GM12878 (cell line): ENCODE data around the gene ANKRD40CL. TPM values are rescaled to one million over a fixed set of nuclear protein-coding genes. Genes with fewer than 3 reads are reported as not detected.

Source experiments
- ATAC-seq: fragments of 200-7000 bp; cut with Tn5 transposase; 3 replicates; pipeline ENCODE4 v1.9.1; 2020; ENCODE audit warnings: mild to moderate bottlenecking, moderate library complexity
- BruUV-seq: library from RNA; stranded (reverse); fragments of 400-500 nt; replicated peaks from 2 replicates; lab custom pipeline; 2021; lab: Mats Ljungman, UMichigan
- CTCF ChIA-PET: fragments of 300-600 bp; sonication (Branson Sonifier 250); formaldehyde crosslinking; extraction: SDS; loops from one replicate; lab custom pipeline; 2021; ENCODE audit warnings: inconsistent platforms; lab: Yijun Ruan, JAX
- POLR2A ChIA-PET: fragments of 350-600 bp; formaldehyde crosslinking; extraction: SDS; loops from one replicate; lab custom pipeline; 2021; ENCODE audit warnings: inconsistent platforms; lab: Charles Lee
- RAD21 ChIA-PET: fragments of 300-600 bp; sonication (Branson Sonifier 250); formaldehyde crosslinking; loops from one replicate; lab custom pipeline; 2023; ENCODE audit warnings: antibody characterized with exemption; ENCODE audit not compliant: unreplicated experiment; lab: Charles Lee
- SMC1A ChIA-PET: fragments of 300-600 bp; sonication (Branson Sonifier 250); formaldehyde crosslinking; loops from one replicate; lab custom pipeline; 2023; ENCODE audit not compliant: unreplicated experiment, uncharacterized antibody; lab: Charles Lee
- DNase-seq: peaks from one replicate; pipeline ENCODE4 v3.0.0-alpha.2; 2011; ENCODE audit warnings: low read depth, low spot score
- FAIRE-seq: peaks from 3 replicates; lab custom pipeline; 2011; peaks lifted over from hg19 to GRCh38; lab: Jason Lieb, UNC
- H2AFZ ChIP-seq: 2 replicates; pipeline ENCODE4 v1.6.0; 2011; ENCODE audit warnings: low read depth, low read length, control low read depth; ENCODE audit not compliant: control insufficient read depth
- H3K27ac ChIP-seq: 2 replicates; pipeline ENCODE4 v1.5.1; 2011; ENCODE audit warnings: control low read depth; ENCODE audit not compliant: control insufficient read depth, insufficient read depth
- H3K27me3 ChIP-seq, 2 experiments: replicated peaks in 1 of 2; 2 replicates each; pipeline versions ENCODE4 v1.6.0 to v1.6.1; 2011; ENCODE audit warnings: low read length in 1 of 2; ENCODE audit not compliant: control insufficient read depth in 2 of 2, insufficient read depth in 2 of 2
- H3K36me3 ChIP-seq, 2 experiments: 2 replicates each; pipeline ENCODE4 v1.5.1; 2011; ENCODE audit warnings: low read length in 1 of 2; ENCODE audit not compliant: control insufficient read depth in 2 of 2, insufficient read depth in 2 of 2
- H3K4me1 ChIP-seq: 2 replicates; pipeline ENCODE4 v1.6.1; 2011; ENCODE audit warnings: mild to moderate bottlenecking, low read length, moderate library complexity, mixed read lengths; ENCODE audit not compliant: control insufficient read depth, insufficient read depth
- H3K4me2 ChIP-seq: 2 replicates; pipeline ENCODE4 v1.6.0; 2011; ENCODE audit warnings: control low read depth; ENCODE audit not compliant: control insufficient read depth, insufficient read depth
- H3K4me3 ChIP-seq: fragments of 200-600 bp; sonication (generic); 2 replicates; pipeline ENCODE4 v1.5.1; 2016
- H3K79me2 ChIP-seq: 2 replicates; pipeline ENCODE4 v1.6.0; 2011; ENCODE audit warnings: low read length; ENCODE audit not compliant: control insufficient read depth, insufficient read depth
- H3K9ac ChIP-seq: 2 replicates; pipeline ENCODE4 v1.8.0; 2011; ENCODE audit warnings: low read length, control low read depth, mixed read lengths; ENCODE audit not compliant: control insufficient read depth, insufficient read depth
- H3K9me3 ChIP-seq: replicated peaks from 3 replicates; pipeline ENCODE4 v1.5.1; 2011; ENCODE audit warnings: mild to moderate bottlenecking, low read length; ENCODE audit not compliant: control insufficient read depth, insufficient read depth
- H4K20me1 ChIP-seq: 2 replicates; pipeline ENCODE4 v1.6.0; 2011; ENCODE audit not compliant: control insufficient read depth, insufficient read depth
- CBX3 ChIP-seq: fragments of 200-600 bp; sonication (generic); IDR thresholded peaks from 2 replicates; pipeline ENCODE4 v1.6.1; 2016; ENCODE audit warnings: low read depth, borderline replicate concordance
- CHD1 ChIP-seq: IDR thresholded peaks from 2 replicates; pipeline ENCODE4 v1.6.1; 2012; ENCODE audit warnings: low read depth, low read length, improper control_type of control experiment
- EP300 ChIP-seq, 2 experiments: fragments of 150-350 bp in 1 of 2; IDR thresholded peaks; 2 replicates each; pipeline ENCODE4 v1.6.1; 2011 to 2012; ENCODE audit warnings: low read depth in 2 of 2, low read length in 2 of 2, borderline replicate concordance in 1 of 2, improper control_type of control experiment in 1 of 2, inconsistent platforms in 1 of 2; ENCODE audit not compliant: control insufficient read depth in 1 of 2
- JUND ChIP-seq: IDR thresholded peaks from 2 replicates; pipeline ENCODE4 v1.6.1; 2012; ENCODE audit warnings: low read depth, mild to moderate bottlenecking, low read length, improper control_type of control experiment, moderate library complexity
- RUNX3 ChIP-seq: IDR thresholded peaks from 2 replicates; pipeline ENCODE4 v1.6.1; 2012; ENCODE audit warnings: low read length, inconsistent platforms
- STAT3 ChIP-seq: IDR thresholded peaks from 2 replicates; pipeline ENCODE4 v1.6.1; 2011; ENCODE audit warnings: low read depth, low read length, improper control_type of control experiment
- WGBS: methylation state at CpG from one replicate; pipeline ENCODE4 v1.1.6; 2016; ENCODE audit warnings: low lambda C conversion rate; ENCODE audit not compliant: insufficient replicate concordance, insufficient coverage; ENCODE audit errors: missing lambda C conversion rate; 5-methylcytosine and 5-hydroxymethylcytosine counted together
- in situ Hi-C: fragments of 300-500 bp; cut with MboI; formaldehyde crosslinking; loops from 9 replicates; pipeline ENCODE4 v1.14.3; 2018; ENCODE audit warnings: mixed read lengths
- intact Hi-C: fragments of 100-400 bp; cut with micrococcal nuclease; formaldehyde crosslinking; loops from one replicate; pipeline ENCODE4 v1.14.2; 2022; ENCODE audit not compliant: unreplicated experiment
- polyA plus RNA-seq, 11 experiments: library from polyadenylated mRNA; depleted of rRNA in 4 of 11; unstranded in 6 of 11; stranded (reverse) in 5 of 11; fragments of >200 nt; fragmentation: Nextera tagmentation in 4 of 11; fragmentation: Illumina TruSeq in 1 of 11; extraction: Ambion mirVana in 4 of 11; extraction: Trizol in 1 of 11; gene quantifications; 1 replicate in 1 of 11; 2 replicates in 10 of 11; pipeline versions ENCODE4 v1.2.1 to v1.2.3, GENCODE V29; 2011 to 2016; ENCODE audit warnings: inconsistent platforms in 2 of 11, missing spikeins in 2 of 11, low read depth in 1 of 11
- total RNA-seq, 4 experiments: library from RNA; depleted of rRNA in 3 of 4; stranded (reverse); fragments of >200 nt in 3 of 4; fragmentation: Illumina TruSeq in 1 of 4; extraction: Trizol in 1 of 4; gene quantifications; 2 replicates each; pipeline versions ENCODE4 v1.2.1 to v1.2.3, GENCODE V29; 2013 to 2021
- TF ChIP-seq, protein P1 (sequence below): IDR thresholded peaks from 2 replicates; pipeline ENCODE4 v1.6.1; 2011; ENCODE audit warnings: borderline replicate concordance, low read depth, mild to moderate bottlenecking, moderate library complexity, mixed read lengths, low read length; ENCODE audit not compliant: insufficient read depth; ENCODE audit errors: extremely low read length
- TF ChIP-seq, protein P2 (sequence below): fragments of 450-650 bp; IDR thresholded peaks from 2 replicates; pipeline ENCODE4 v1.6.1; 2017; ENCODE audit warnings: borderline replicate concordance
- TF ChIP-seq, protein P3 (sequence below): fragments of 450-650 bp; IDR thresholded peaks from 2 replicates; pipeline ENCODE4 v1.6.1; 2017; ENCODE audit warnings: mild to moderate bottlenecking, moderate library complexity

ANKRD40CL gene
- total and polyA plus RNA-seq, 10 of the 15 experiments (the other 5 are each of a cell fraction or from before 2014, with no cell fraction given): not detected

DNA sequence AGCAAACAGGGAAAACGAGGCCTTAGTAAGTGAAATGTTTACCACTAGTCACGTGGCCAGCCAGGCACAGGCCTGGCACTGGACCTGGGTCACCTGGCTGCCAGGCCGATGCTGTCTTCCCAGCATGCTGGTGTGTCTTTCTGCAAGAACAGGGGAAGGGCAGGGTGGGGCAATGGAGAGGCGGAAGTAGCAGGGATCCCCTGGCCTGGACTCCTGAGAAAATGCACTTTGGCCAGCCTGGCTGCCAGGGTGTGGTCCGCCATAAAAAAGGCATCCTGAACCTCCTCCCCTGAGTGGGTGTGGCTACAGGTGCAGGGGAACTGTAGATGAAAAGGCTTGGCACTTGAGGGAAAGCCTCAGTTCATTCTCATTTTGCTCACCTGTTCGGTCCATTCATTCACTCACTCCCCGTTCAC, 1.0 kb upstream of the ANKRD40CL start:
- ATAC-seq (no peak), DNase-seq (no peak), FAIRE-seq (no peak)
- POLR2A ChIA-PET: interaction anchor here (0.6 kb wide), 3 partner anchors 17 to 119 kb away, joined by 3 to 4 read pairs (median 3); no protein-coding TSS in a partner anchor
- SMC1A ChIA-PET: no interaction called here
- Histone ChIP-seq H3K4me2 (no peak overlapping the region), H3K36me3 (no peaks in the 10 kb centered on the region), H3K4me1 (peaks cover 24% of the 10 kb centered on the region), H3K27ac (no peak overlapping the region), H3K27me3 (no peaks in the 10 kb centered on the region), H3K79me2 (no peaks in the 10 kb centered on the region), H2AFZ (no peak overlapping the region), H4K20me1 (no peaks in the 10 kb centered on the region), H3K9ac (no peak overlapping the region), H3K4me3 (no peak overlapping the region), H3K9me3 (no peaks in the 10 kb centered on the region)
- CTCF ChIA-PET: interaction anchor here (2.8 kb wide), 1 partner anchor 15 kb away, joined by 8 read pairs; no protein-coding TSS in a partner anchor
- TF ChIP-seq, protein P1, sequence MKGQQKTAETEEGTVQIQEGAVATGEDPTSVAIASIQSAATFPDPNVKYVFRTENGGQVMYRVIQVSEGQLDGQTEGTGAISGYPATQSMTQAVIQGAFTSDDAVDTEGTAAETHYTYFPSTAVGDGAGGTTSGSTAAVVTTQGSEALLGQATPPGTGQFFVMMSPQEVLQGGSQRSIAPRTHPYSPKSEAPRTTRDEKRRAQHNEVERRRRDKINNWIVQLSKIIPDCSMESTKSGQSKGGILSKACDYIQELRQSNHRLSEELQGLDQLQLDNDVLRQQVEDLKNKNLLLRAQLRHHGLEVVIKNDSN: peak; percentile 18
- no peak for TF ChIP-seq RUNX3
- BruUV-seq: no TSS peak
- intact Hi-C loops: no loop called here
- 48% methylated on average over 7 of the region's 7 CpGs for WGBS
- RAD21 ChIA-PET: no interaction called here
- in situ Hi-C loops: no loop called here

DNA sequence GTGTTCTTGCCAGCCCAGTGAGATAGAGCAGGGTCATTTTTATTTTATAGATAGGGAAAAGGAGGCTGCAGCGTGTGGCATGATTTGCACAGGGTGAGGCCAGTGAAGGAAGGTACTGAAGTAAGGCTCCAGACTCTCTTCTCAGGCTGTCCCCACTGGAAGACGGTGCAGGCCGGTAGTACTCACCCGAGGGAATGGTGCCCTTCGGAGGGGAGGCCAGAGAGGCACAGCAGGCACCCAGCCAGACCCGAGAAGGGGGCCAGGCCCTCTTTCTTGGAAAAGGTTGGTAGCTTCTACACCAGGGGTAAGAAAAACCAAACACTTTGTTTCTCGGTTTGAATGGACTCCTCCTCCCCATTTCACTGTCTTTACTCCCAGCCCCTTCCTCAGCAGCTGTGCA, 288 bp downstream of the ANKRD40CL start:
- CTCF ChIA-PET: interaction anchor here (2.8 kb wide), 1 partner anchor 16 kb away, joined by 8 read pairs; no protein-coding TSS in a partner anchor
- intact Hi-C loops (no loop called here), in situ Hi-C loops (no loop called here)
- H3K4me2 ChIP-seq: no peak overlapping the region
- no peaks in the 10 kb centered on the region for H3K9me3 ChIP-seq
- no peaks in the 10 kb centered on the region for H3K27me3 ChIP-seq
- H3K79me2 ChIP-seq: no peaks in the 10 kb centered on the region
- POLR2A ChIA-PET: no interaction called here
- H3K4me3 ChIP-seq: no peak overlapping the region
- H3K27ac ChIP-seq: no peak overlapping the region
- no peak overlapping the region for H3K9ac ChIP-seq
- 19% methylated on average over 7 of the region's 7 CpGs for WGBS
- no peaks in the 10 kb centered on the region for H4K20me1 ChIP-seq
- ATAC-seq: no peak
- no TSS peak for BruUV-seq
- FAIRE-seq: no peak
- RAD21 ChIA-PET: no interaction called here
- SMC1A ChIA-PET: interaction anchor here (0.6 to 1.8 kb wide), 2 partner anchors 16 to 739 kb away, joined by 3 to 7 read pairs; no protein-coding TSS in a partner anchor
- peaks cover 19% of the 10 kb centered on the region for H3K4me1 ChIP-seq
- no peak for DNase-seq
- H3K36me3 ChIP-seq: no peaks in the 10 kb centered on the region
- H2AFZ ChIP-seq: no peak overlapping the region
- TF ChIP-seq CHD1 (no peak), EP300 (IDR thresholded peaks at IDR 0.05; ENCODE audit: borderline replicate concordance in 1 of 2, control insufficient read depth in 1 of 2, low read depth in 2 of 2, low read length in 2 of 2) (no peak), STAT3 (no peak), JUND (no peak), CBX3 (no peak)
- TF ChIP-seq, protein P2, sequence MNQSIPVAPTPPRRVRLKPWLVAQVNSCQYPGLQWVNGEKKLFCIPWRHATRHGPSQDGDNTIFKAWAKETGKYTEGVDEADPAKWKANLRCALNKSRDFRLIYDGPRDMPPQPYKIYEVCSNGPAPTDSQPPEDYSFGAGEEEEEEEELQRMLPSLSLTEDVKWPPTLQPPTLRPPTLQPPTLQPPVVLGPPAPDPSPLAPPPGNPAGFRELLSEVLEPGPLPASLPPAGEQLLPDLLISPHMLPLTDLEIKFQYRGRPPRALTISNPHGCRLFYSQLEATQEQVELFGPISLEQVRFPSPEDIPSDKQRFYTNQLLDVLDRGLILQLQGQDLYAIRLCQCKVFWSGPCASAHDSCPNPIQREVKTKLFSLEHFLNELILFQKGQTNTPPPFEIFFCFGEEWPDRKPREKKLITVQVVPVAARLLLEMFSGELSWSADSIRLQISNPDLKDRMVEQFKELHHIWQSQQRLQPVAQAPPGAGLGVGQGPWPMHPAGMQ: no peak
- TF ChIP-seq, protein P3, sequence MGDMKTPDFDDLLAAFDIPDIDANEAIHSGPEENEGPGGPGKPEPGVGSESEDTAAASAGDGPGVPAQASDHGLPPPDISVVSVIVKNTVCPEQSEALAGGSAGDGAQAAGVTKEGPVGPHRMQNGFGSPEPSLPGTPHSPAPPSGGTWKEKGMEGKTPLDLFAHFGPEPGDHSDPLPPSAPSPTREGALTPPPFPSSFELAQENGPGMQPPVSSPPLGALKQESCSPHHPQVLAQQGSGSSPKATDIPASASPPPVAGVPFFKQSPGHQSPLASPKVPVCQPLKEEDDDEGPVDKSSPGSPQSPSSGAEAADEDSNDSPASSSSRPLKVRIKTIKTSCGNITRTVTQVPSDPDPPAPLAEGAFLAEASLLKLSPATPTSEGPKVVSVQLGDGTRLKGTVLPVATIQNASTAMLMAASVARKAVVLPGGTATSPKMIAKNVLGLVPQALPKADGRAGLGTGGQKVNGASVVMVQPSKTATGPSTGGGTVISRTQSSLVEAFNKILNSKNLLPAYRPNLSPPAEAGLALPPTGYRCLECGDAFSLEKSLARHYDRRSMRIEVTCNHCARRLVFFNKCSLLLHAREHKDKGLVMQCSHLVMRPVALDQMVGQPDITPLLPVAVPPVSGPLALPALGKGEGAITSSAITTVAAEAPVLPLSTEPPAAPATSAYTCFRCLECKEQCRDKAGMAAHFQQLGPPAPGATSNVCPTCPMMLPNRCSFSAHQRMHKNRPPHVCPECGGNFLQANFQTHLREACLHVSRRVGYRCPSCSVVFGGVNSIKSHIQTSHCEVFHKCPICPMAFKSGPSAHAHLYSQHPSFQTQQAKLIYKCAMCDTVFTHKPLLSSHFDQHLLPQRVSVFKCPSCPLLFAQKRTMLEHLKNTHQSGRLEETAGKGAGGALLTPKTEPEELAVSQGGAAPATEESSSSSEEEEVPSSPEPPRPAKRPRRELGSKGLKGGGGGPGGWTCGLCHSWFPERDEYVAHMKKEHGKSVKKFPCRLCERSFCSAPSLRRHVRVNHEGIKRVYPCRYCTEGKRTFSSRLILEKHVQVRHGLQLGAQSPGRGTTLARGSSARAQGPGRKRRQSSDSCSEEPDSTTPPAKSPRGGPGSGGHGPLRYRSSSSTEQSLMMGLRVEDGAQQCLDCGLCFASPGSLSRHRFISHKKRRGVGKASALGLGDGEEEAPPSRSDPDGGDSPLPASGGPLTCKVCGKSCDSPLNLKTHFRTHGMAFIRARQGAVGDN: no peak
